GM19035 (cell line): ENCODE data around the gene ERN2.
A peak's percentile ranks its signal among the peaks of the same experiment; 100 is the strongest.

Source experiments
- ATAC-seq: cut with Tn5 transposase; IDR thresholded peaks from one replicate; pipeline ENCODE4 v1.9.1; 2021; ENCODE audit not compliant: unreplicated experiment

The ERN2 gene

GRCh38 chr16:23640931-23641765 is 71.9 kb downstream of the ERN2 start, which contains the start of the genes DCTN5 and PALB2:
TSS of gene DCTN5 (plus strand) at chr16:23641466. CDS start at chr16:23641543, 77 bp downstream.
TSS of gene PALB2 (minus strand) at chr16:23641310. CDS start at chr16:23641157, 153 bp downstream.
- peak; percentile 95 for ATAC-seq

DNA sequence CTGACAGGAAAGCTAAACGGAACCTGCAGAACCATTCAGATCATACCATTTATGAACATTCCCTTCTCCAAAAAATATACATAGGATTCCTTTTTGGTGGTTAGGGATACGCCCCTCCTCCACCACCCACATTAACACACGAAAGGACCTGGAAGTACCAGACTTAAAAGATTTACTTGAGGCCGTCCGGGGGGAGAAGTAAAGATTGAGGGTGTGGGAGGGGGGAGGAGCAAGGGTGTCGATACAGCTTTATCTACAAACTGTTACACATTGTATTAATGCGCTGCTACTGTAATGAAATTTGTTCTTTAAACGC is 72.4 kb downstream of the ERN2 start:
- ATAC-seq = peak; percentile 9
